Measurements from ENCODE around the gene AHRR. TPM values are rescaled to one million over a fixed set of nuclear protein-coding genes. Genes with fewer than 3 reads are reported as not detected.
"Not testable (repeated sequence)": the region's sequence is repeated elsewhere in the genome, so short reads cannot be mapped to it uniquely, and the experiment has no call there.

The AHRR gene
- total and polyA plus RNA-seq, 2 of the 4 experiments (the other 2 are of a cell fraction) = 15.6 to 37.1 TPM

- H3K4me1 ChIP-seq (ENCODE audit: control insufficient read depth, insufficient read depth, low read length); H3K27ac ChIP-seq (ENCODE audit: insufficient read depth, low read length): not testable (repeated sequence)
Measured at GRCh38 chr5:273091-273490, 48.4 kb upstream of the AHRR start.

More at GRCh38 chr5:273091-273490, 48.4 kb upstream of the AHRR start:
- CTCF ChIA-PET; H3K4me3 ChIP-seq (ENCODE audit: insufficient read depth, low read depth, low read length); H4K8ac ChIP-seq (ENCODE audit: low read depth in 2 of 2, low read length in 2 of 2); H2BK5ac ChIP-seq (ENCODE audit: low read depth, low read length, poor library complexity, severe bottlenecking); H3K27me3 ChIP-seq (ENCODE audit: control insufficient read depth, insufficient read depth, low read length); H4K91ac ChIP-seq (ENCODE audit: insufficient read depth, low read depth, low read length); ATAC-seq (ENCODE audit: low read depth); H3K14ac ChIP-seq (replicated peaks; ENCODE audit: low read depth, low read length); H3K4ac ChIP-seq (ENCODE audit: low read depth, low read length); H3K9ac ChIP-seq (ENCODE audit: low read depth, low read length); H3K9me3 ChIP-seq (ENCODE audit: control insufficient read depth, insufficient read depth, low read length); H2AK5ac ChIP-seq (ENCODE audit: low read depth, low read length); H3K56ac ChIP-seq (ENCODE audit: extremely low read depth, insufficient read depth, low read length); H2AFZ ChIP-seq (replicated peaks; ENCODE audit: low read length, poor library complexity); H2BK120ac ChIP-seq (ENCODE audit: low read depth, low read length); POLR2A ChIA-PET (ENCODE audit: unreplicated experiment); H3K4me2 ChIP-seq (ENCODE audit: low read depth, low read length); H3K9me1 ChIP-seq (ENCODE audit: insufficient read depth, low read length); H3K18ac ChIP-seq (ENCODE audit: low read depth, low read length); H2AK9ac ChIP-seq (replicated peaks; ENCODE audit: low read depth, low read length, poor library complexity); H4K5ac ChIP-seq (ENCODE audit: low read depth, low read length); in situ Hi-C loops (cut with MboI; ENCODE audit: low sequenced_read_pairs); H3K23ac ChIP-seq (ENCODE audit: low read depth, low read length); intact Hi-C loops (cut with micrococcal nuclease); dilution Hi-C loops (cut with HindIII; ENCODE audit: low sequenced_read_pairs, unreplicated experiment); H2BK20ac ChIP-seq (ENCODE audit: low read depth, low read length); H2BK15ac ChIP-seq (ENCODE audit: low read depth, low read length); H4K20me1 ChIP-seq (ENCODE audit: insufficient read depth, low read length); DNase-seq: not testable (repeated sequence)
- TF ChIP-seq POLR2A (IDR thresholded peaks at IDR 0.05; ENCODE audit: low read depth, low read length) = 0 out of 2 replicates have a peak, but pooled peaks have one; percentile 28
- BruUV-seq (replicated peaks) = TSS peak; percentile 17
- no CpG with 5 or more reads among the region's 9 CpGs for WGBS, 2 experiments (ENCODE audit: extremely low coverage in 2 of 2, insufficient read length in 1 of 2)
- peaks cover 13% of the 10 kb centered on the region for H3K36me3 ChIP-seq (ENCODE audit: control insufficient read depth, insufficient read depth, low read length)
- peaks cover 2 to 20% of the 10 kb centered on the region in 2 experiments; a peak in 3 of 4 replicates for H3K79me1 ChIP-seq (ENCODE audit: low read depth in 1 of 2, low read length in 2 of 2)
